Endothelial cell of hepatic sinusoid (primary cell): Measurements from ENCODE around the gene NFATC2.

Source experiments
- in situ Hi-C: cut with HindIII; loops from 2 replicates; pipeline ENCODE4 v1.10.0; 2017; ENCODE audit warnings: low sequenced_read_pairs

NFATC2 gene

DNA sequence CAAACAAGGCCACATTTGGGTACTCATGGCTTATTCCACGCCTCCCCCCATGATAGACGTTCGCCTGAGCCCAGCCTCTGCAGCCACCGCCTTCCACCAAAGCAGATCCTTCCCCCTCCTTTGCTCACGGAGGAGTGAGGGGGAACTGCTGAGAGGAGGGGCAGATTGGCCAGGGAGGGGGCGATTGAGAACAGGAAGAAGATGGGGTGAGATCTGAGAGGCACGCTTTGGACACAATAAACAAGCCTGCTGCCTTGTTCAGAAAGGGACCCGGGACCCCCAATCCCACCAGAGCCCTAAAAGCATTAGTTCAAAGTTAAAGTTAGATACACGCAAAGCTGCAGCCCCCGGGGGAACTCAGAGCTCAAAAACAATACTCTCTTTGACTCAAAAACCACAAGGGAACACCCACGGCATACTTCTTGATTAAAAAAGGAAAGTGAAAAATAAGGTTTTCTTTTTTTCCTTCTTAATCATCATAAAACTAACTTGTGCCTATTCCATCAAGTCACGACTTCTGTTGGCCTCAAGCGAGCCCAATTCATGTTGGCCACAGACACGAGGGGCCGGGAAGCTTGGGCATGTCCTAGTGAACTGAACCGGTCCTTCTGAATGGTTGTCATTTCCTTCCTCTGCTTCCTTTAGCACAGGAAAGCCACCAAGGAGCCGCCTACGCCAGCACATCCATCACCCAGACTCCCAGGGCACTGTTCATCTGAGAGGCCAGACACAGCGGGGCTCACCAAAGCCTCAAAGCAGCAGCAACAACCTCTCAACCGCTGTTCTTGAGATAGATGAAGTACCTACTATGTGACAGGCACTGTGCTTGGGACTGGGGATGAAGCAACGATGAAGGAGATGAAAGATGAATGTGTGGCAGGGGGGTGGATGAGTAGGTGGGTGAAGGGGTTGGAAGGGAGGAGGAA is 44.7 kb downstream of the NFATC2 start:
- in situ Hi-C loops = loop anchor here (5.0 to 10.0 kb wide), 2 partner anchors 97 to 106 kb away; no protein-coding TSS in a partner anchor

GRCh38 chr20:51496964-51497363 is 45.6 kb downstream of the NFATC2 start:
- in situ Hi-C loops = loop anchor here (5.0 to 10.0 kb wide), 2 partner anchors 98 to 105 kb away; no protein-coding TSS in a partner anchor

GRCh38 chr20:51495921-51496545 is 46.5 kb downstream of the NFATC2 start:
- in situ Hi-C loops = loop anchor here (5.0 to 10.0 kb wide), 2 partner anchors 99 to 104 kb away; no protein-coding TSS in a partner anchor

- in situ Hi-C loops = loop anchor here (5.0 to 10.0 kb wide), 2 partner anchors 100 to 103 kb away; no protein-coding TSS in a partner anchor
These were observed 47.2 kb downstream of the NFATC2 start for GRCh38 chr20:51495291-51495690.

DNA sequence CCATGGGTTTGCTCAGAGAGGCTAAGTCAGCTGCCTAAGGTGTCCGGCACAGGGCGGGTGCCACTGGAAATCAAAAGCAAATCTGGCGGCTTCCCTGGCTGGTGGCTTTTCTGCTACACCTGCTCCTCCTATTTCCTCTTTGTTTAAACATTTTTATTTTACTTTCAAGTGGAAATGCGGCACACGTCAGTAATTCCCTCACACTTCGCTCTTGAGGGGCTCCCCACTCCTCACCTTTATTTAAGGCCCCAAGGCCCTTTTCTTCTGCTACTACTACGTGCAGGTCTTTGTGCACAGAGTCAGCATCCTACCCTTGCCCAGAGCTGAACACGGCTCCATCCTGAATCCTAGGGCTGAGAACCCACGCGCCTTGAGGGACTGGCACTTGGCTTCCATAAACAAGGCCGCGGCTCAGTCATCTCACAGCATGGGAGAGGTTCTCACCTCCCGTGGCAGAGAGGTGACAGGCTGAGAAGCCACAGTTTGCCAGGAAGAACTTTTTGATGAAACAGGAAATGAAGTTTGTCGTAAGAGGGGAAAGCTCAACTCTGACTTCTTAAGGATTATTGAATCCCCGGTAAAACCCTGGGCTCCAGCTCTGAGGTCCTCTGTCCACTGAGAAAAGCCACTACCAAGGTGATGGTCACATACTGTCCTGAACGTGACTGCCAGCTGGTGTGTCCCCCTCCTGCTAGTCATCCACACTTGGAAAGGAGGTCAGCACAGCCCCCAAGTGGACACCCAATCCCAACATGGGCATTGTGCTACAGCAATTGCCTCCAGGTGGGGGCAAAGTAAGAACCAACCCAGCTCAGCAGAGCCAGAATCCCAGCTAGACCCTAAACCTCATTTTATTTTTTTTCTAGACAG is 48.0 kb downstream of the NFATC2 start:
- in situ Hi-C loops = loop anchor here (5.0 to 10.0 kb wide), 2 partner anchors 100 to 102 kb away; no protein-coding TSS in a partner anchor

GRCh38 chr20:51493346-51493791 is 49.1 kb downstream of the NFATC2 start:
- in situ Hi-C loops = loop anchor here (10.0 kb wide), 1 partner anchor 101 kb away; no protein-coding TSS in a partner anchor

DNA sequence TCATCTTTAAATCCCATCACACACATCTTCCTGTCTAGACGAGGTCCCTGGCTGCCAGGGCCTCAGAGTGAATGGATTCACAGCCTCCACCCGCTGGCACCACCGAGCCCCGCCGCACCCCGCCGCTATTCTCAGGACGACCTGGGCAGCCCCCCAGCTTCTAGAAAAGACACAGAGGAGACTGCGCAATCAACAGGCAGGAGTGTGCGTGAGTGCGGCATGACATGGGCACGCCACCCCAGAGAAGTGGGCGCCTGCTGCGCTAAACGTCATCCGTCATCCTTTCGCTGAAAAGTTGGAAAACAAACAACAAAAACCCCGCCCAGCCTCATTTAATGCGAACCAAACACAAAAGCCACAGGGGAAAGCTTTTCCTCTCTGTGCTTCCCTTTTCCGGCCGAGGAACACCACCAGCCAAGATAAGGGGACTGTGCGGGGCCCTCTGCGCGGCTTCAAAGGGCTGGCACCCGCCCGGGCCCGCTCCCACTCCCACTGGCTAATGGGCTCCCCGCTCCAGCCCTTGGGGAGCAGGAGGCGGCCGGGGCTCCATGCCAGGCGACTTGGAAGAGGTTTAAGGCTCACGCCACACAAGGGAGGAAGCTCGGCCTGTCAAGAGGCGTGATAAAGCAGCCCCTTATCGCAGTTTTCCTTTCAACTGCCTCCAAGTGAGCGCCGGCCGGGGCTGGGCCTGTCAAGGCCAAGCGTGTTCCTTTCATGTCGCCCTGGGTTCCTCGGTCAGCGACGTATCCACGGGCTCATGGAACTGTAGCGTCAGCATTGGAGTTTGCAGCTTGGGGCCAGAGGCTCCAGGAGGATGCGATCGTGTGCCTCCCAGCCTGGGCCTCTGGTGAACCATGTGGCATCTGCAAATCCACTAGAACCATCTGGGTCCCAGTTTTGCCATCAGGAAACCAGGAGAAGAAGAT is 50.1 kb downstream of the NFATC2 start:
- in situ Hi-C loops = loop anchor here (10.0 kb wide), 1 partner anchor 102 kb away; no protein-coding TSS in a partner anchor

GRCh38 chr20:51491393-51491792 is 51.1 kb downstream of the NFATC2 start:
- in situ Hi-C loops = loop anchor here (10.0 kb wide), 1 partner anchor 103 kb away; no protein-coding TSS in a partner anchor

DNA sequence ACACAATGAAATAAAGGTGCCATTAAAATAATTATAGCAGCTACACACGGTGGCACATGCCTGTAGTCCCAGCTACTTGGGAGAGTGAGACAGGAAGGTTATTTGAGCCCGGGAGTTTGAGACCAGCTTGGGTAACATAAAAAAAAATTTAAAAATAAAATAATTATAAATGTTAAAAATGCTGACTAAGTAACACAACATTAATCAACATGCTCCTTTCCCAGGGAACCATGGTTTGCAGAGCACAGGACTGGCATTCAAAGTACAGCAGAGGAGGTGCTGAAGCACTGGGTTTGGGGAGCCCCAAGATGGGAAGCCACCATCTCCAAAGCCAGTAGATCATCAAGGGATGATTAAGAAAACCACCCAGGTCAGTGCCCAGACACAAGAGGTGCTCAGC is 51.9 kb downstream of the NFATC2 start:
- in situ Hi-C loops = loop anchor here (10.0 kb wide), 1 partner anchor 104 kb away; no protein-coding TSS in a partner anchor

GRCh38 chr20:51489611-51490010 is 52.9 kb downstream of the NFATC2 start:
- in situ Hi-C loops = loop anchor here (10.0 kb wide), 1 partner anchor 105 kb away; no protein-coding TSS in a partner anchor

DNA sequence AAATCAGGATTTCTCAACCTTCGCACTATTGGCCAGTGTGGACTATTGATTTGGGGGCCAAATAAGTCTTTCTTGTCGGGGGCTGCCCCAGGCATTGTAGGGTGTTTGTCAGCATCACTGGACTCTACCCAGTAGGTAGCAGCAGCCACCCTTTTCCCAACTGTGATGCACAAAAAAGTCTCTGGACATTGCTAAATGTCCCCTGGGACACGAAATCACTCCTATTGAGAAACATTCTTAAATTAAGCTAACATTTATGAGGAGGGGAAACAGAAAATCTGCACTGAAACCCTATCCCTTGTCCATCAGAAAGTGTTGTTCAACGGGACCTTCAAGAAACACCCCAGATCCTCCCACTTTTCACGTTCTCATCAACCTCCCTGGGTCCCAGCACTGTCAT is 54.2 kb downstream of the NFATC2 start:
- in situ Hi-C loops = no loop called here

GRCh38 chr20:51487565-51488268 is 54.8 kb downstream of the NFATC2 start:
- in situ Hi-C loops = no loop called here

DNA sequence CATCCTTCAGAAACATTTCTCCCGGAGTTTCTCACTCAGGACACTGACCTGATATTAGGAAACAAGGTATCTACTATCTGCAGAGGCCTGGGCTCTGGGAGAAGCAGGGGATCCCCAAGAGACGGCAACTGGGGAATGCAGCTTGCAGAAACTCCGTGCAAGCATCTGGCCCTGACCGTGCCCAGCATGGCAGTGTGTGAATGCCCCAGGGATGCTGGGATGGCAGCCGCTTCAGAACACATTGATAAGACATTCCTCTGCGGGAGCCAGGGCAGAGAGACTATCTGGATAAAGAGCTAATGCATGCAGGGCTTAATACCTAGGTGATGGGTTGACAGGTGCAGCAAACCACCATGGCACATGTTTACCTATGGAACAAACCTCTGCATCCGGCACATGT is 55.4 kb downstream of the NFATC2 start:
- in situ Hi-C loops = no loop called here

DNA sequence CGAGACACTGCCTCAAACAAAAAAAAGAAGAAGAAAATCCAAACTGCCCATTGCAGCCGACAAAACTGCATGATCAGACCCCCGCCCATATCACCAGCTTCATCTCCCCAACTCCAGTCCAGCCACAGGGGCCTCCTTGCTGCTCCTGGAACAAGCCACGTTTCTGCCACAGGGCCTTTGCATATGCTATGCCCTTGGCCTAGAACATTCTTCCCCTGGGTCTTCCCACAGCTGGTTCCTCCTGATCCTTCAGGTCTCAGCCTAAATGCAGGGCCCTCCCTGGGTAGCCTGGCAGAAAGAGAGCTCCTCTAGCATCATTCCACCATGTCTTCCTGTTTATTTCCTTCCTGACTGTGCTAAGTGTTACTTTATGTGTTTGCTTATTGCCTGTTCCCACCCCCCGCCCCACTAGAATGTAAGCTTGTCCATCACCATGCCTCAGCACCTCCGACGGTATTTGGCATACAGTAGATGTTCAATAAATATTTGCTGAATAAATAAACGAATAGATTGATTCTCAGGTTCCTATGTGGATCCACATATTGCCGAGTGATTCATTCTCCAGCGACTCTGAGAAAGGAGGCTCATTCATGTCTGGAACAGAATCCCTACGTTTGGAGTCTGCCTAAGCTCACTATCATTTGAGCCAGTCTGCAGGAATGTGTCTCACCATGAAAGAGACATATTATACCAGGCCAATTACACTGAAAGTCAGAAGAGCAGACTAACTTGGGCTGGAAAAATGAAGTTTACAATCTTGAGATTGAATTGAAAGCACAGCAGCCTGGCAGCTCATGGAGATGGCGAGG is 56.1 kb downstream of the NFATC2 start:
- in situ Hi-C loops = no loop called here

- in situ Hi-C loops = no loop called here
These were observed 57.7 kb downstream of the NFATC2 start for GRCh38 chr20:51484831-51485230.

- in situ Hi-C loops = no loop called here
These were observed 58.2 kb downstream of the NFATC2 start for GRCh38 chr20:51484141-51484815.

GRCh38 chr20:51482836-51483473 is 59.6 kb downstream of the NFATC2 start:
- in situ Hi-C loops = no loop called here
